ENCODE results near the gene NAT16.
A peak's percentile ranks its signal among the peaks of the same experiment; 100 is the strongest.
"Not testable (repeated sequence)": the region's sequence is repeated elsewhere in the genome, so short reads cannot be mapped to it uniquely, and the experiment has no call there.

Gene NAT16

GRCh38 chr7:101180130-101180755 is at the start of gene NAT16:
Gene NAT16, minus strand, starts transcription at chr7:101180293. Its CDS starts 5,486 bp downstream, at chr7:101174807.
- no peak for DNase-seq

GRCh38 chr7:101226721-101227120 is 46.6 kb upstream of the NAT16 start:
- DNase-seq = no peak

GRCh38 chr7:101225650-101226049 is 45.6 kb upstream of the NAT16 start:
- DNase-seq = no peak

GRCh38 chr7:101223528-101223927 is 43.4 kb upstream of the NAT16 start:
- DNase-seq = no peak

GRCh38 chr7:101222275-101222830 is 42.3 kb upstream of the NAT16 start:
- DNase-seq = no peak

GRCh38 chr7:101220295-101220694 is 40.2 kb upstream of the NAT16 start:
- no peak for DNase-seq

- DNase-seq = no peak
Observed at GRCh38 chr7:101218236-101219125, 38.4 kb upstream of the NAT16 start.

GRCh38 chr7:101217388-101218235 is 37.5 kb upstream of the NAT16 start, which contains the start of the genes PLOD3 and ZNHIT1:
Gene PLOD3, minus strand, starts transcription at chr7:101217581. Its CDS starts 307 bp downstream, at chr7:101217274.
Gene ZNHIT1, plus strand, starts transcription at chr7:101218165. Its CDS starts 31 bp downstream, at chr7:101218196.
- peak; percentile 60 to 97 (median 88) for DNase-seq

- DNase-seq = peak in 8 of 56 donors; percentile 11 to 56 (median 42)
Observed at GRCh38 chr7:101216860-101217387, 36.8 kb upstream of the NAT16 start.

GRCh38 chr7:101216001-101216859 is 36.1 kb upstream of the NAT16 start:
- DNase-seq = peak in 4 of 56 donors; percentile 7 to 40 (median 16)

- no peak for DNase-seq
Observed at GRCh38 chr7:101212014-101212413, 31.9 kb upstream of the NAT16 start.

GRCh38 chr7:101211501-101211900 is 31.4 kb upstream of the NAT16 start:
- no peak for DNase-seq

- DNase-seq = no peak
Observed at GRCh38 chr7:101210143-101210542, 30.1 kb upstream of the NAT16 start.

GRCh38 chr7:101208794-101209193 is 28.7 kb upstream of the NAT16 start:
- DNase-seq = no peak

- DNase-seq = no peak
Observed at GRCh38 chr7:101207459-101207858, 27.4 kb upstream of the NAT16 start.

GRCh38 chr7:101206665-101207042 is 26.6 kb upstream of the NAT16 start:
- DNase-seq = no peak

- DNase-seq = no peak
Observed at GRCh38 chr7:101205901-101206664, 26.0 kb upstream of the NAT16 start.

- DNase-seq = not testable (repeated sequence)
Observed at GRCh38 chr7:101203740-101204738, 23.9 kb upstream of the NAT16 start.

Measured in amygdala (tissue), 56 donors.